Mucosa of rectum (tissue), 2 donors: ENCODE data around the gene CACTIN.
A peak's percentile ranks its signal among the peaks of the same experiment; 100 is the strongest.
"Not testable (repeated sequence)": the region's sequence is repeated elsewhere in the genome, so short reads cannot be mapped to it uniquely, and the experiment has no call there.

Experiments used
- H3K27ac ChIP-seq, 2 donors: one replicate each; pipeline ENCODE4 v1.7.0; 2013; ENCODE audit warnings: inconsistent platforms in 2 of 2, low read depth in 2 of 2, low read length in 2 of 2
- H3K27me3 ChIP-seq, 2 donors: one replicate each; pipeline ENCODE4 v1.7.0; 2013; ENCODE audit warnings: low read length in 2 of 2; ENCODE audit not compliant: control insufficient read depth in 2 of 2, insufficient read depth in 2 of 2
- H3K36me3 ChIP-seq, 2 donors: one replicate each; pipeline ENCODE4 v1.7.0; 2013; ENCODE audit warnings: low read length in 2 of 2; ENCODE audit not compliant: control insufficient read depth in 2 of 2, insufficient read depth in 2 of 2
- H3K4me1 ChIP-seq, 2 donors: one replicate each; pipeline ENCODE4 v1.7.0; 2013; ENCODE audit warnings: low read length in 2 of 2, mild to moderate bottlenecking in 1 of 2; ENCODE audit not compliant: control insufficient read depth in 2 of 2, insufficient read depth in 2 of 2
- H3K4me3 ChIP-seq, 2 donors: one replicate each; pipeline ENCODE4 v1.7.0; 2013; ENCODE audit warnings: low read length in 2 of 2
- H3K9ac ChIP-seq, 2 donors: one replicate each; pipeline ENCODE4 v1.7.0; 2013; ENCODE audit warnings: low read length in 2 of 2, low read depth in 1 of 2, mild to moderate bottlenecking in 1 of 2
- H3K9me3 ChIP-seq, 2 donors: one replicate each; pipeline ENCODE4 v1.7.0; 2013; ENCODE audit warnings: low read length in 2 of 2; ENCODE audit not compliant: control insufficient read depth in 2 of 2
- donor health status: healthy.
- donor health status: Normal muscosa, but diverticular disease.

CACTIN gene

DNA sequence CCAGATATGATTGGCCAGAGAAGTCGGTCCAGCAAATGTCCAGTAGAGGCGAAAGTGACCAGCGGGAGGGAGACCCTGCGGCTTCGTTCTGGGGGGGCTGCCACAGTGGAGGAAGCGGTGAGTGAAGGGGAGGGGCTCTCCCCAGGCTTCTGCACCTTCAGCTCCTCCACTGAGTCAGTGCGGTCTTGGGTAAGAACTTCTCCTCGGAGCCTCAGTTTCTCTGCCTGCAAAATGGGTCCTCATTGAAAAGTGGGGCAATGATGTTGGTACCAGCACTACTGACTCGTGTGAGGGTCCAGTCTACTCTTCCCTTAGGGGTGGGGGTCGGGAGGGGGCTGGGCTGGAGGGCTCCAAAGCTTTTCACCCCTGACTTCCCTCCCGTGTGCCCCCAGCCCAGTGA, 37.2 kb downstream of the CACTIN start:
- Histone ChIP-seq H3K9me3 (no peaks in the 10 kb centered on the region), H3K27ac (no peak overlapping the region), H3K4me1 (peaks cover 0 to 4% of the 10 kb centered on the region in 2 donors), H3K36me3 (no peaks in the 10 kb centered on the region), H3K9ac (no peak overlapping the region), H3K27me3 (peaks cover 3 to 5% of the 10 kb centered on the region in 2 donors), H3K4me3 (no peak overlapping the region)

DNA sequence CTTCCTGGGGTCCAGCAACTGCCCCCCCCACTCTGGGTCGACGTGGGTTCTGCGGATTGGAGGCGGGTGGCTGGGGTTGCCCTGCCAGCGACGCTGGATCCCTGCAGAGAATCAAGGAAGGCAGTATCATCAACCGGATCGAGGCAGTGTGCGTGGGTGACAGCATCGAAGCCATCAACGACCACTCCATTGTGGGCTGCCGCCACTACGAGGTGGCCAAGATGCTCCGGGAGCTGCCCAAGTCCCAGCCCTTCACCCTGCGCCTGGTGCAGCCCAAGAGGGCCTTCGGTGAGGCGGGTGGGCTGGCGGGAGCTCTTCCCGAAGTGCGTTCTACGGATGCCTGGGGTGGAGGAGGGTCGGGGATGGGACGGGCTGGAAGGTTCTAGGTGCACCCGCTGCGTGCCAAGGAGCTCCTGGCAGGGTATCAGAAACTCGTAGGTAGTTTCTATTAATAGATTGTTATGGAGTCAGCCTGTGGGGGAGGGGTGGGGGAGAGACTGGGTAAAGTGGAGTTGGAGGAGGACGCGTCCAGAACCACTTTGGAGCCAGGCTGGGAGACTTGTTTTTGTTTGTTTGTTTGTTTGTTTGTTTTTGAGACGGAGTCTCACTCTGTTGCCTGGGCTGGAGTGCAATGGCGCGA, 39.8 kb downstream of the CACTIN start:
- peaks cover 0 to 4% of the 10 kb centered on the region in 2 donors for H3K4me1 ChIP-seq
- no peak overlapping the region for H3K4me3 ChIP-seq
- no peak overlapping the region for H3K9ac ChIP-seq
- H3K9me3 ChIP-seq, result no peaks in the 10 kb centered on the region
- H3K27me3 ChIP-seq, result peaks cover 3 to 5% of the 10 kb centered on the region in 2 donors
- H3K36me3 ChIP-seq, result no peaks in the 10 kb centered on the region
- no peak overlapping the region for H3K27ac ChIP-seq

DNA sequence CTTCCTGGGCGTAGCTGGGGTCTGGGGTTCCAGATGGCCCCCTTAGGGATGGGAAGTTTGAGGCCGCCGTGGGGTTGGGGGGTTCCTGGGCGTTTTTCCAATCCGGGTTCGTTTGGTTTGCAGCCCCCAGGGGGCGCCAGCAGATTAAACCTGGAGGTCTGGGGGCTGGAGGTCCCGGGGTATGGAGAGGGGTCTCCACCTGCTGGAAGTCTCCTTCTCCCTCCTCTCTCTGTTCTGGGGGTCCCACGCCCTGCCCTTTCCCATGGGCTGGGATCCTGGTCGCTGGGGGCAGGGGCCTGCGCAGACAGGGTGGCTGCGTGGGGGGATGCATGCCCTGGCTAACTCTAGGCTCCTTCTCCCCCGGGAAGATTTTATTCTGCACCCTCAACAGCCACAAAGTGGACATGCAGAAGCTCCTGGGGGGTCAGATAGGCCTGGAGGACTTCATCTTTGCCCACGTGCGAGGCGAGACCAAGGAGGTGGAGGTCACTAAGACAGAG, 40.4 kb downstream of the CACTIN start:
- no peak overlapping the region for H3K9ac ChIP-seq
- peaks cover 3 to 5% of the 10 kb centered on the region in 2 donors for H3K27me3 ChIP-seq
- peaks cover 0 to 4% of the 10 kb centered on the region in 2 donors for H3K4me1 ChIP-seq
- no peak overlapping the region for H3K27ac ChIP-seq
- peak overlapping the region; percentile 20 to 41 for H3K4me3 ChIP-seq
- no peaks in the 10 kb centered on the region for H3K9me3 ChIP-seq
- no peaks in the 10 kb centered on the region for H3K36me3 ChIP-seq

DNA sequence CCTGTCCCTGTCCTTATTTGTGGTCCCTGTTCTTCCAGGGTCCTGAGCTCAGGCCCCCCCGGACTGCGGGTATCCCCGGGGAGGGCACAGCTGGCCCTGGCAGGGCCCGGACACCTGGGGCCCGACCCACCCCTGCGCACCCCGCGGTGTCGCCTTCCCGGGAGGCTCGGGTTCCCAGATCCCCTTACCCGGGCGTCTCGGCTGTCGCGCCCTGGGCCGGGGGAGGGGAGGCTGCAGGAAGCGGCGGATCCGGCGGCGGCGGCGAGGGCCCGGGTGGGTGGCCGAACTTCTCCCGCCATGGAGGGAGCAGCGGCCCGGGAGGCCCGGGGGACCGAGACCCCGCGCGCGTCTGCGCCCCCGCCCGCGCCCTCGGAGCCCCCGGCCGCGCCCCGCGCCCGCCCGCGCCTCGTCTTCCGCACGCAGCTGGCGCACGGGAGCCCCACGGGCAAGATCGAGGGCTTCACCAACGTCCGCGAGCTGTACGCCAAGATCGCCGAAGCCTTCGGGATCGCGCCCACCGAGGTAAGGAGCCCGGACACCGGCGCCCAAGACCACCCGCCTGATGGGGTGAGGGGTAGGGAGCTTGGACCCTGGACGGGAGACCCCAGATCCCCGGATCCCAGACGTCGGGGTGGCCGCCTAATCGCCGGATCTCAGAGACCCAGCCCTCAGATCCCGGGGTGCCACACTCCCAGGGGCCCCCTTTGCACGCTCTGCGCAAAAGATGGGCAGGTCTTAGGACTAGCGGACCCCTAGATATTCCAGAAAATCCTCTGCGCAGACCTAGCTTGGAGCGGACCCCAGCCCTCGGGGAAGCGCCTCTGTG, 41.1 kb downstream of the CACTIN start, which contains the start of gene GIPC3:
Gene GIPC3, plus strand, starts transcription at position 178 of the 826 bp plus-strand sequence. Its CDS starts 120 bp downstream, at position 298.
- no peaks in the 10 kb centered on the region for H3K9me3 ChIP-seq
- H3K36me3 ChIP-seq, result no peaks in the 10 kb centered on the region
- H3K4me3 ChIP-seq, result peak within 1 kb of the TSS; percentile 20 to 41
- H3K27me3 ChIP-seq, result peaks cover 3 to 5% of the 10 kb centered on the region in 2 donors
- H3K9ac ChIP-seq, result no peak within 1 kb of the TSS
- H3K4me1 ChIP-seq, result peaks cover 0 to 4% of the 10 kb centered on the region in 2 donors
- no peak within 1 kb of the TSS for H3K27ac ChIP-seq

DNA sequence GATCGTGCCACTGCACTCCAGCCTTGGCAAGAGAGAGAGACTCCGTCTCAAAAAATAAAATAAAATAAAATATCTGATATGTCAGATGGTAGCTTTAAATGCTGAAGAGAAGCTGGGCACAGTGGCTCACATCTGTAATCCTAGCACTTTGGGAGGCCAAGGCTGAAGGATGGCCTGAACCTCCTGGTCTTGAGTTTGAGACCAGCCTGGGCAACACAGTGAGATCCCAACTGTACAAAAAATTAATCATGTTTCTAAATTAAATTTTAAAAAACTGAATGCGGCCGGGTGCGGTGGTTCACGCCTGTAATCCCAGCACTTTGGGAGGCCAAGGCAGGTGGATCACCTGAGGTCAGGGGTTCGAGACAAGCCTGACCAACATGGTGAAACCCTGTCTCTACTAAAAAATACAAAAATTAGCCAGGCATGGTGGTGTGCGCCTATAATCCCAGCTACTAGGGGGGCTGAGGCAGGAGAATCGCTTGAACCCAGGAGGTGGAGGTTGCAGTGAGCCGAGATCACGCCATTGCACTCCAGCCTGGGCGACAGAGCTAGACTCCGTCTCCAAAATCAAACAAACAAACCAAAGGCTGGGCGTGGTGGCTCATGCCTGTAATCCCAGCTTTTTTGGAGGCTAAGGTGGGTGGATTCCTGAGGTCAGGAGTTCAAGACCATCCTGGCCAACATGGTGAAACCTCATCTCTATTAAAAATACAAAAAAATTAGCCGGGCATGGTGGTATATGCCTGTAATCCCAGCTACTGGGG, 42.4 kb downstream of the CACTIN start:
- not testable (repeated sequence) for H3K27ac ChIP-seq, H3K36me3 ChIP-seq, H3K4me1 ChIP-seq, H3K4me3 ChIP-seq, H3K9ac ChIP-seq, H3K9me3 ChIP-seq, H3K27me3 ChIP-seq

DNA sequence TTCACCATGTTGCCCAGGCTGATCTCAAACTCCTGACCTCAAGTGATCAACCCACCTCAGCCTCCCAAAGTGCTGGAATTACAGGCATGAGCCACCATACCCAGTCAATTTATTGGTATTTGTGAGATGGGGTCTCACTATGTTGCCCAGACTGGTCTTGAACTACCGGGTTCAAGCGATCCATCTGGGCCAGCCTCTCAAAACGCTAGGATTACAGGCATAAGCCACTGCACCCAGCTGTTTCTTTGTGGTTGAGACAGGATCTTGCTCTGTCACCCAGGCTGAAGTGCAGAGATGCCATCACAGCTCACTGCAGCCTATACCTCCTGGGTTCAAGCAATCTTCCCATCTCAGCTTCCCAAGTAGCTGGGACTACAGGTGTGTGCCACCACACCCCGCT, 44.8 kb downstream of the CACTIN start:
- H3K4me3 ChIP-seq, H3K9me3 ChIP-seq, H3K36me3 ChIP-seq, H3K27ac ChIP-seq, H3K27me3 ChIP-seq, H3K4me1 ChIP-seq, H3K9ac ChIP-seq: not testable (repeated sequence)

GRCh38 chr19:3580156-3580934, 46.2 kb downstream of the CACTIN start:
- no peak overlapping the region for H3K4me3 ChIP-seq
- H3K27me3 ChIP-seq, result peaks cover 0 to 3% of the 10 kb centered on the region in 2 donors
- peaks cover 0 to 2% of the 10 kb centered on the region in 2 donors for H3K36me3 ChIP-seq
- H3K9ac ChIP-seq, result no peak overlapping the region
- no peaks in the 10 kb centered on the region for H3K9me3 ChIP-seq
- peaks cover 10 to 11% of the 10 kb centered on the region in 2 donors for H3K4me1 ChIP-seq
- H3K27ac ChIP-seq, result peak overlapping the region; percentile 39 to 56

DNA sequence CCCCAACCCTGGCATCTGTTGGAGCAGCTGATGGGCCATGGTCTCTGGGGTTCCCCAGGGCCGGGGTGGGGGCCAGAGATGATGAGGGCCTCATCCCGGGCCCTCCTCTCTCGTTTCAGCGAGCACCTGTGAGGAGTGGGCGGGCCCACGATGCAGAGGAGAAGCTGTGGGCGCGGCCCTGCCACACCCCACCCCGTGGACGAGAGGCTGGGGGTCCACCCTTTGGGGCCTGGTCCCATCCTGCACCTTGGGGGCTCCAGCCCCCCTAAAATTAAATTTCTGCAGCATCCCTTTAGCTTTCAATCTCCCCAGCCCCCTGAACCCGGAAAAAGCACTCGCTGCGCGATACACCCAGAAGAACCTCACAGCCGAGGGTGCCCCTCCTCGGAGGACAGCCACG, 48.2 kb downstream of the CACTIN start:
- Histone ChIP-seq H3K4me3 (no peak overlapping the region), H3K9ac (no peak overlapping the region), H3K36me3 (peaks cover 0 to 5% of the 10 kb centered on the region in 2 donors), H3K27me3 (no peaks in the 10 kb centered on the region), H3K4me1 (peaks cover 10 to 15% of the 10 kb centered on the region in 2 donors), H3K9me3 (no peaks in the 10 kb centered on the region), H3K27ac (no peak overlapping the region)

DNA sequence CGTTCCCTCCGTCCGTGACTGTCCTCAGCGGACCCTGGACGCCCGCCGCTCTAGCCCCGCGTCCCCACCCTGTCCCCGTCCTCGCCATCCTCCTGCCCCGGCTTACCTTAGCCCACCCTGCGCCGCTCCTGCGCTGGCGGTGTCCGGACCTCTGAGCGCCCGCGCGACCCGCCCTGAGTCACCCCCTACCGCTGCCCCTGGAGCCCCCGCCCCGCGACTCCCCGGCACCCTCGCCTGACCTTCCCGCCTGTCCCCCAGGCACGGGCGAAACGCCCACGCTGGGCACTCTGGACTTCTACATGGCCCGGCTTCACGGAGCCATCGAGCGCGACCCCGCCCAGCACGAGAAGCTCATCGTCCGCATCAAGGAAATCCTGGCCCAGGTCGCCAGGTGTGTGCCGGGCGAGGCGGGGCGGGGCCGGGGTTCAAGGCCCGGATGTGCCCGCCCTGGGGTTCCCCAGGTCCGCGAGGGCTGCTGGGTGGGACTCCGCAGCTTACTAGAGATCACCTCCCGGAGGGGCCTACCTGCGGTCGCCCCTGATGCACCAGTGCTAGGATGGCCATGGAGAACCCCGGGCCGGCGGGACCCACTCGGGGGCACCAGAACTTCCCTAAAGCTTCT, 48.8 kb downstream of the CACTIN start:
- peak overlapping the region in 1 of 2 donors; percentile 38 for H3K27ac ChIP-seq

More for the DNA sequence above, 48.8 kb downstream of the CACTIN start:
- H3K36me3 ChIP-seq, result peaks cover 0 to 5% of the 10 kb centered on the region in 2 donors
- no peak overlapping the region for H3K9ac ChIP-seq
- no peaks in the 10 kb centered on the region for H3K27me3 ChIP-seq
- peaks cover 10 to 15% of the 10 kb centered on the region in 2 donors for H3K4me1 ChIP-seq
- H3K9me3 ChIP-seq, result no peaks in the 10 kb centered on the region
- no peak overlapping the region for H3K4me3 ChIP-seq
